Fibroblast of skin of abdomen (primary cell): ENCODE results near the gene PCDHA12. TPM values are rescaled to one million over a fixed set of nuclear protein-coding genes. Genes with fewer than 3 reads are reported as not detected.
"Not testable (repeated sequence)": the region's sequence is repeated elsewhere in the genome, so short reads cannot be mapped to it uniquely, and the experiment has no call there.

ENCODE experiments used
- DNase-seq: peaks from one replicate; pipeline ENCODE4 v3.0.0-alpha.2; 2013
- polyA plus RNA-seq, 2 experiments: library from polyadenylated mRNA; unstranded; fragments of 120-200 nt; gene quantifications; one replicate each; pipeline ENCODE4 v1.2.1, GENCODE V29; 2013; ENCODE audit not compliant: insufficient read length in 2 of 2

PCDHA12 gene, protein sequence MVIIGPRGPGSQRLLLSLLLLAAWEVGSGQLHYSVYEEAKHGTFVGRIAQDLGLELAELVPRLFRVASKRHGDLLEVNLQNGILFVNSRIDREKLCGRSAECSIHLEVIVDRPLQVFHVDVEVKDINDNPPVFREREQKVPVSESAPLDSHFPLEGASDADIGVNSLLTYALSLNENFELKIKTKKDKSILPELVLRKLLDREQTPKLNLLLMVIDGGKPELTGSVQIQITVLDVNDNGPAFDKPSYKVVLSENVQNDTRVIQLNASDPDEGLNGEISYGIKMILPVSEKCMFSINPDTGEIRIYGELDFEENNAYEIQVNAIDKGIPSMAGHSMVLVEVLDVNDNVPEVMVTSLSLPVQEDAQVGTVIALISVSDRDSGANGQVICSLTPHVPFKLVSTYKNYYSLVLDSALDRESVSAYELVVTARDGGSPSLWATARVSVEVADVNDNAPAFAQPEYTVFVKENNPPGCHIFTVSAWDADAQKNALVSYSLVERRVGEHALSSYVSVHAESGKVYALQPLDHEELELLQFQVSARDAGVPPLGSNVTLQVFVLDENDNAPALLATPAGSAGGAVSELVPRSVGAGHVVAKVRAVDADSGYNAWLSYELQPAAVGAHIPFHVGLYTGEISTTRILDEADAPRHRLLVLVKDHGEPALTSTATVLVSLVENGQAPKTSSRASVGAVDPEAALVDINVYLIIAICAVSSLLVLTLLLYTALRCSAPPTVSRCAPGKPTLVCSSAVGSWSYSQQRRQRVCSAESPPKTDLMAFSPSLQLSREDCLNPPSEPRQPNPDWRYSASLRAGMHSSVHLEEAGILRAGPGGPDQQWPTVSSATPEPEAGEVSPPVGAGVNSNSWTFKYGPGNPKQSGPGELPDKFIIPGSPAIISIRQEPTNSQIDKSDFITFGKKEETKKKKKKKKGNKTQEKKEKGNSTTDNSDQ
- polyA plus RNA-seq (2013, experiment 1 of 2; ENCODE audit: insufficient read length) = not detected
- 0.02 TPM for polyA plus RNA-seq (2013, experiment 2 of 2; ENCODE audit: insufficient read length)

DNA sequence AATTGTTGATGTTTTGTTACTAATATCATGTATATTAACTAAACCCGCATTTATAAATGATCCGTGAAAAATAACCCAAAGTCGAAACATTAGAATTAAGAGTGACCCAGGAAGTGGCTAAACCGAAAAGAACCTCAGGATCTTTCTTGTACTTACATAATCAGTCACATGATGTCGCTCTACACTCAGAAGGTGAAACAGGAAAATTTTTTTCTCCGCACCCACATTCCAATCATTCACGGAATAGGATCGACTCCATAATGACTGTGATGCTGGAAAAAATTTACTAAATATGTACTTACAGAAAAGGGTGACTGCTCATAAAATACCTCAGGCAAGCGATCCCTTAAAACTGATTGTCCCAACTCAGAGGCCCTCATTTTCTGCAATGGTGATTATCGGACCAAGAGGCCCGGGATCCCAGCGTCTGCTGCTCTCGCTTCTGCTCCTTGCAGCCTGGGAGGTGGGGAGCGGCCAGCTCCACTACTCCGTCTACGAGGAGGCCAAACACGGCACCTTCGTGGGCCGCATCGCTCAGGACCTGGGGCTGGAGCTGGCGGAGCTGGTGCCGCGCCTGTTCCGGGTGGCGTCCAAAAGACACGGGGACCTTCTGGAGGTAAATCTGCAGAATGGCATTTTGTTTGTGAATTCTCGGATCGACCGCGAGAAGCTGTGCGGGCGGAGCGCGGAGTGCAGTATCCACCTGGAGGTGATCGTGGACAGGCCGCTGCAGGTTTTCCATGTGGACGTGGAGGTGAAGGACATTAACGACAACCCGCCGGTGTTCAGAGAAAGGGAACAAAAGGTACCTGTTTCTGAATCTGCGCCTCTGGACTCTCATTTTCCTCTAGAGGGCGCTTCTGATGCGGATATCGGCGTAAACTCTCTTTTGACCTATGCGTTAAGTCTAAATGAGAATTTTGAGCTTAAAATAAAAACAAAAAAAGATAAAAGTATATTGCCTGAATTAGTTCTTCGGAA is at the start of gene PCDHA12:
Gene PCDHA12 (plus strand): TSS at position 224 of the 981 bp plus-strand sequence. CDS start 165 bp downstream, at position 389.
- no peak for DNase-seq

DNA sequence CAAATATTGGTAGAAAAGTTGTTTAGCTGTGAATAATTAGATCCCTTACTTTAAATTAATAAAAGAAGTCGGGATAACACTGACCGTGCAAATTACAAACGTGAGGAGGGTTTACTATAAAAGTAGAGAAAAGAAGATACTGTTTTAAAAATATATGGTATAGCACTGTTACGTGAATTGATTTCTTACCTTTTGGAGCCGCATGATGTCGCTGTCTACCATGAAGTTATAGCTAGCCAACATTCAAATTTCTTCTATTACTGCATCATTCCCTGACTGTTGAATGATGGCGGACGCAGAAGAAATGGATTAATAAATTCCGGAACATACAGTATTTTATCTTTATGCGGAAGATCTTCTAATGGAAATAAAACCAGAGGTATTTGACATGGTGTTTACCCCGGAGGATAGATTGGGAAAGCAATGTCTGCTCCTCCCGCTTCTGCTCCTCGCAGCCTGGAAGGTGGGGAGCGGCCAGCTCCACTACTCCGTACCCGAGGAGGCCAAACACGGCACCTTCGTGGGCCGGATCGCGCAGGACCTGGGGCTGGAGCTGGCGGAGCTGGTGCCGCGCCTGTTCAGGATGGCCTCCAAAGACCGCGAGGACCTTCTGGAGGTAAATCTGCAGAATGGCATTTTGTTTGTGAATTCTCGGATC is 47.3 kb upstream of the PCDHA12 start, which contains the start of gene PCDHA6:
Gene PCDHA6 (plus strand): TSS at position 257 of the 658 bp plus-strand sequence. CDS start 132 bp downstream, at position 389.
- no peak for DNase-seq

DNA sequence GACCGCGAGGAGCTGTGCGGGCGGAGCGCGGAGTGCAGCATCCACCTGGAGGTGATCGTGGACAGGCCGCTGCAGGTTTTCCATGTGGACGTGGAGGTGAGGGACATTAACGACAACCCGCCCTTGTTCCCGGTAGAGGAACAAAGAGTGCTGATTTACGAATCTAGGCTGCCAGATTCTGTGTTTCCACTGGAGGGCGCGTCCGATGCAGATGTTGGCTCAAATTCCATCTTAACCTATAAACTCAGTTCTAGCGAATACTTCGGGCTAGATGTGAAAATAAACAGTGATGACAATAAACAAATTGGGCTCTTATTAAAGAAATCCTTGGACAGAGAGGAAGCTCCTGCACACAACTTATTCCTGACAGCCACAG is 46.8 kb upstream of the PCDHA12 start:
- DNase-seq = no peak

DNA sequence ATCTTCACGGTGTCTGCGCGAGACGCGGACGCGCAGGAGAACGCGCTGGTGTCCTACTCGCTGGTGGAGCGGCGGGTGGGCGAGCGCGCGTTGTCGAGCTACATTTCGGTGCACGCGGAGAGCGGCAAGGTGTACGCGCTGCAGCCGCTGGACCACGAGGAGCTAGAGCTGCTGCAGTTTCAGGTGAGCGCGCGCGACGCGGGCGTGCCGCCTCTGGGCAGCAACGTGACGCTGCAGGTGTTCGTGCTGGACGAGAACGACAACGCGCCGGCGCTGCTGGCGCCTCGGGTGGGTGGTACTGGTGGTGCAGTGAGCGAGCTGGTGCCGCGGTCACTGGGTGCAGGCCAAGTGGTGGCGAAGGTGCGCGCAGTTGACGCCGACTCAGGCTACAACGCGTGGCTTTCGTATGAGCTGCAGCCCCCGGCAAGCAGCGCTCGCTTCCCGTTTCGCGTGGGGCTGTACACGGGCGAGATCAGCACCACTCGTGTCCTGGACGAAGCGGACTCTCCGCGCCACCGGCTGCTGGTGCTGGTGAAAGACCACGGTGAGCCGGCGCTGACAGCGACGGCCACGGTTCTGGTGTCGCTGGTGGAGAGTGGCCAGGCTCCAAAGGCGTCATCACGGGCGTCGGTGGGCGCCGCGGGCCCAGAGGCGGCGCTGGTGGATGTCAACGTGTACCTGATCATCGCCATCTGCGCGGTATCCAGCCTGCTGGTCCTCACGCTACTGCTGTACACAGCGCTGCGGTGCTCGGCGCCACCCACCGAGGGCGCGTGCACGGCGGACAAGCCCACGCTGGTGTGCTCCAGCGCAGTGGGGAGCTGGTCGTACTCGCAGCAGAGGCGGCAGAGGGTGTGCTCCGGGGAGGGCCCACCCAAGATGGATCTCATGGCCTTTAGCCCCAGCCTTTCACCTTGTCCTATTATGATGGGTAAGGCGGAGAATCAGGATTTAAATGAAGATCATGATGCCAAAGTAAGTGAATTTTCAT is 45.3 kb upstream of the PCDHA12 start:
- DNase-seq = not testable (repeated sequence)

DNA sequence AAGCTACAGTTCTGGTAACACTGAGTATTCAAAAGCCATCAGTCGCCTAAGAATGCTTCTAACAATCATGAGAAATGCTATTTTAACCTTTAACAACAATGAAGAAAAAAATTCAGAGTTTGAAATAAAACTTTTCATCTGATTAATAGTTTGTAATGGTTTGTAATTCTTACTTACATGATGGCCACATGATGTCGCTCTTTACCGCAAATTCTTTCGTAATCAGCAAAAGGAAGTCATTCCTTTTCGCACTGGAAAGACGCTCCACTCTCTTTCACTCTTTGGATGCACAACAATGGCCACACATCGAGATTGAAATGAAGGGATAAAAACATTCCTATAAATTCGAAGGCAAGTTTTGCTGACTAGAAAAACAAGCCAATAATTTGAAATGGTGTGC is 41.1 kb upstream of the PCDHA12 start, which contains the start of gene PCDHA7:
Gene PCDHA7 (plus strand): TSS at position 277 of the 400 bp plus-strand sequence. CDS start 115 bp downstream, at position 392.
- peak; percentile 25 for DNase-seq

DNA sequence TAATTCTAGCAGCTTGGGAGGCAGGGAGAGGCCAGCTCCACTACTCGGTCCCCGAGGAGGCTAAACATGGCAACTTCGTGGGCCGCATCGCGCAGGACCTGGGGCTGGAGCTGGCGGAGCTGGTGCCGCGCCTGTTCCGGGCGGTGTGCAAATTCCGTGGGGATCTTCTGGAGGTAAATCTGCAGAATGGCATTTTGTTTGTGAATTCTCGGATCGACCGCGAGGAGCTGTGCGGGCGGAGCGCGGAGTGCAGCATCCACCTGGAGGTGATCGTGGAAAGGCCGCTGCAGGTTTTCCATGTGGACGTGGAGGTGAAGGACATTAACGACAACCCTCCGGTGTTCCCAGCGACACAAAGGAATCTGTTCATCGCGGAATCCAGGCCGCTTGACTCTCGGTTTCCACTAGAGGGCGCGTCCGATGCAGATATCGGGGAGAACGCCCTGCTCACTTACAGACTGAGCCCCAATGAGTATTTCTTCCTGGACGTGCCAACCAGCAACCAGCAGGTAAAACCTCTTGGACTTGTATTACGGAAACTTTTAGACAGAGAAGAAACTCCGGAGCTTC is 40.6 kb upstream of the PCDHA12 start:
- DNase-seq = not testable (repeated sequence)

DNA sequence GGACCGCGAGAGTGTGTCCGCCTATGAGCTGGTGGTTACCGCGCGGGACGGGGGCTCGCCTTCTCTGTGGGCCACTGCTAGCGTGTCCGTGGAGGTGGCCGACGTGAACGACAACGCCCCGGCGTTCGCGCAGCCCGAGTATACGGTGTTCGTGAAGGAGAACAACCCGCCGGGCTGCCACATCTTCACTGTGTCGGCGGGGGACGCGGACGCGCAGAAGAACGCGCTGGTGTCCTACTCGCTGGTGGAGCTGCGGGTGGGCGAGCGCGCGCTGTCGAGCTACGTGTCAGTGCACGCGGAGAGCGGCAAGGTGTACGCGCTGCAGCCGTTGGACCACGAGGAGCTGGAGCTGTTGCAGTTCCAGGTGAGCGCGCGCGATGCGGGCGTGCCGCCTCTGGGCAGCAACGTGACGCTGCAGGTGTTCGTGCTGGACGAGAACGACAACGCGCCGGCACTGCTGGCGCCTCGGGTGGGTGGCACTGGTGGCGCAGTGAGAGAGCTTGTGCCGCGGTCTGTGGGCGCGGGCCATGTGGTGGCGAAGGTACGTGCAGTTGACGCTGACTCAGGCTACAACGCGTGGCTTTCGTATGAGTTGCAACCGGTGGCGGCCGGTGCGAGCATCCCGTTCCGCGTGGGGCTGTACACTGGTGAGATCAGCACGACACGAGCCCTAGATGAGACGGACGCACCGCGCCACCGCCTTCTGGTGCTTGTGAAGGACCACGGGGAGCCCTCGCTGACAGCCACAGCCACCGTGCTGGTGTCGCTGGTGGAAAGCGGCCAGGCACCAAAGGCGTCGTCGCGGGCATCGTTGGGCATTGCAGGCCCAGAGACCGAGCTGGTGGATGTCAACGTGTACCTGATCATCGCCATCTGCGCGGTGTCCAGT is 39.2 kb upstream of the PCDHA12 start:
- DNase-seq = no peak

DNA sequence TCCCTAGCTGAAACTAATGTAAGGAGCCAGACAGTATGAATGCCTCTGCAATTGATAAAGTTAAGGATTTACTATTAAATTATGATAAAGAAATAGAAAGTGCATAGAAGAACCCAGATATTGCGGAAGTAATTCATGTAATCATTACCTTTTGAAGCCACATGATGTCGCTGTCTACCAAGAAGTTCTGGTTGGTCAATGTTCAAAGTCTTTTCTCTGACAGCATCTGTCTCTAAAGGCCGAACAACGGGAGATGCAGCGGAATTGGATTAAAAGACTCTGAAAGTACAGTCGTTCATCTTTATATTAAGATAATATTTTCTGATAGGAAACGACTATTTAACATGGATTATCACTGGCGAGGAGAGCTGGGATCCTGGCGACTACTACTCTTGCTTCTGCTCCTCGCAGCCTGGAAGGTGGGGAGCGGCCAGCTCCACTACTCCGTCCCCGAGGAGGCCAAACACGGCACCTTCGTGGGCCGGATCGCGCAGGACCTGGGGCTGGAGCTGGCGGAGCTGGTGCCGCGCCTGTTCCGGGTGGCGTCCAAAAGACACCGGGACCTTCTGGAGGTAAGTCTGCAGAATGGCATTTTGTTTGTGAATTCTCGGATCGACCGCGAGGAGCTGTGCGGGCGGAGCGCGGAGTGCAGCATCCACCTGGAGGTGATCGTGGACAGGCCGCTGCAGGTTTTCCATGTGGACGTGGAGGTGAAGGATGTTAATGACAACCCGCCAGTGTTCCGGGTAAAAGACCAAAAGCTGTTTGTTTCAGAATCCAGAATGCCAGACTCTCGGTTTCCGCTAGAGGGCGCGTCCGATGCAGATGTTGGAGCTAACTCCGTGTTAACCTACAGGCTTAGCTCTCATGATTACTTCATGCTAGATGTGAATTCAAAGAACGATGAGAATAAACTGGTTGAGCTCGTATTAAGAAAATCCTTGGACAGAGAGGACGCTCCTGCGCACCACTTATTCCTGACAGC is 33.8 kb upstream of the PCDHA12 start, which contains the start of gene PCDHA8:
Gene PCDHA8 (plus strand): TSS at position 210 of the 985 bp plus-strand sequence. CDS start 135 bp downstream, at position 345.
- DNase-seq = no peak

DNA sequence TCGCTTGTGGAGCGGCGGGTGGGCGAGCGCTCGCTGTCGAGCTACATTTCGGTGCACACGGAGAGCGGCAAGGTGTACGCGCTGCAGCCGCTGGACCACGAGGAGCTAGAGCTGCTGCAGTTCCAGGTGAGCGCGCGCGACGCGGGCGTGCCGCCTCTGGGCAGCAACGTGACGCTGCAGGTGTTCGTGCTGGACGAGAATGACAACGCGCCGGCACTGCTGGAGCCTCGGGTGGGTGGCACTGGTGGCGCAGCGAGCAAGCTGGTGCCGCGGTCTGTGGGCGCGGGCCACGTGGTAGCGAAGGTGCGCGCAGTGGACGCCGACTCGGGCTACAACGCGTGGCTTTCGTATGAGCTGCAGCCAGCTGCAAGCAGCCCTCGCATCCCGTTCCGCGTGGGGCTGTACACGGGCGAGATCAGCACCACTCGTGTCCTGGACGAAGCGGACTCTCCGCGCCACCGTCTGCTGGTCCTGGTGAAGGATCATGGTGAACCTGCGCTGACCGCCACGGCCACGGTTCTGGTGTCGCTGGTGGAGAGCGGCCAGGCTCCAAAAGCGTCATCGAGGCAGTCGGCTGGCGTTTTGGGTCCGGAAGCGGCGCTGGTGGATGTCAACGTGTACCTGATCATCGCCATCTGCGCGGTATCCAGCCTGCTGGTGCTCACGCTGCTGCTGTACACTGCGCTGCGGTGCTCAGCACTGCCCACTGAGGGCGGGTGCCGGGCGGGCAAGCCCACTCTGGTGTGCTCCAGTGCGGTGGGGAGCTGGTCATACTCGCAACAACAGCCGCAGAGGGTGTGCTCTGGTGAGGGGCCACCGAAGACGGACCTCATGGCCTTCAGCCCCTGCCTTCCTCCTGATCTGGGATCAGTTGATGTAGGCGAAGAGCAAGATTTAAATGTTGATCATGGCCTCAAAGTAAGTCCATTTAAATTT is 32.0 kb upstream of the PCDHA12 start:
- no peak for DNase-seq

DNA sequence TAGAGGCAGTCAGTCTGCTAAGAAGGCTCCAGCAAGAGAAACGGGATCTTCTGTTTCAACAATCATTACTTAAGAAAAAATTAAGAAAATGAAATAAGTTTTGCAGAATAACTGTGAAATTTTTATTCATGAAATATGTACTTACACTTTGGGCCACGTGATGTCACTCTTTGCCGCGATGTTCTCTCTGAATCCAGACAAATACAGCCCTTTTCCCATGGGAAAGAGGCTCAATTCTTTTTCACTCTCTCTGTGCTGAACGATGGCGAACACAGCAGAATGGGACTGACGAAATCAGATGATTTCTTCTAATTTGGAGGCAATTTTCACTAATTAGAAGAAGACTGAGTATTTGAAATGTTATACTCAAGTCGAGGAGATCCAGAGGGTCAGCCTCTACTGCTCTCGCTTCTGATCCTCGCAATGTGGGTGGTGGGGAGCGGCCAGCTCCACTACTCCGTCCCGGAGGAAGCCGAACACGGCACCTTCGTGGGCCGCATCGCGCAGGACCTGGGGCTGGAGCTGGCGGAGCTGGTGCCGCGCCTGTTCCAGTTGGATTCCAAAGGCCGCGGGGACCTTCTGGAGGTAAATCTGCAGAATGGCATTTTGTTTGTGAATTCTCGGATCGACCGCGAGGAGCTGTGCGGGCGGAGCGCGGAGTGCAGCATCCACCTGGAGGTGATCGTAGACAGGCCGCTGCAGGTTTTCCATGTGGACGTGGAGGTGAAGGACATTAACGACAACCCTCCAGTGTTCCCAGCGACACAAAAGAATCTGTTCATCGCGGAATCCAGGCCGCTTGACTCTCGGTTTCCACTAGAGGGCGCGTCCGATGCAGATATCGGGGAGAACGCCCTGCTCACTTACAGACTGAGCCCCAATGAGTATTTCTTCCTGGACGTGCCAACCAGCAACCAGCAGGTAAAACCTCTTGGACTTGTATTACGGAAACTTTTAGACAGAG is 26.7 kb upstream of the PCDHA12 start, which contains the start of gene PCDHA9:
Gene PCDHA9 (plus strand): TSS at position 244 of the 964 bp plus-strand sequence. CDS start 114 bp downstream, at position 358.
- not testable (repeated sequence) for DNase-seq

DNA sequence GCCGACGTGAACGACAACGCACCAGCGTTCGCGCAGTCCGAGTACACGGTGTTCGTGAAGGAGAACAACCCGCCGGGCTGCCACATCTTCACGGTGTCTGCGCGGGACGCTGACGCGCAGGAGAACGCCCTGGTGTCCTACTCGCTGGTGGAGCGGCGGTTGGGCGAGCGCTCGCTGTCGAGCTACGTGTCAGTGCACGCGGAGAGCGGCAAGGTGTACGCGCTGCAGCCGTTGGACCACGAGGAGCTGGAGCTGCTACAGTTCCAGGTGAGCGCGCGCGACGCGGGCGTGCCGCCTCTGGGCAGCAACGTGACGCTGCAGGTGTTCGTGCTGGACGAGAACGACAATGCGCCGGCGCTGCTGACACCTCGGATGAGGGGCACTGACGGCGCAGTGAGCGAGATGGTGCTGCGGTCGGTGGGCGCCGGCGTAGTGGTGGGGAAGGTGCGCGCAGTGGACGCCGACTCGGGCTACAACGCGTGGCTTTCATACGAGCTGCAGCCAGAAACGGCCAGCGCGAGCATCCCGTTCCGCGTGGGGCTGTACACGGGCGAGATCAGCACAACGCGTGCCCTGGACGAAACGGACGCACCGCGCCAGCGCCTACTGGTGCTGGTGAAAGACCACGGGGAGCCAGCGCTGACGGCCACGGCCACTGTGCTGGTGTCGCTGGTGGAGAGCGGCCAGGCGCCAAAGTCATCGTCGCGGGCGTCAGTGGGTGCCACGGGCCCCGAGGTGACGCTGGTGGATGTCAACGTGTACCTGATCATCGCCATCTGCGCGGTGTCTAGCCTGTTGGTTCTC is 25.1 kb upstream of the PCDHA12 start:
- not testable (repeated sequence) for DNase-seq

DNA sequence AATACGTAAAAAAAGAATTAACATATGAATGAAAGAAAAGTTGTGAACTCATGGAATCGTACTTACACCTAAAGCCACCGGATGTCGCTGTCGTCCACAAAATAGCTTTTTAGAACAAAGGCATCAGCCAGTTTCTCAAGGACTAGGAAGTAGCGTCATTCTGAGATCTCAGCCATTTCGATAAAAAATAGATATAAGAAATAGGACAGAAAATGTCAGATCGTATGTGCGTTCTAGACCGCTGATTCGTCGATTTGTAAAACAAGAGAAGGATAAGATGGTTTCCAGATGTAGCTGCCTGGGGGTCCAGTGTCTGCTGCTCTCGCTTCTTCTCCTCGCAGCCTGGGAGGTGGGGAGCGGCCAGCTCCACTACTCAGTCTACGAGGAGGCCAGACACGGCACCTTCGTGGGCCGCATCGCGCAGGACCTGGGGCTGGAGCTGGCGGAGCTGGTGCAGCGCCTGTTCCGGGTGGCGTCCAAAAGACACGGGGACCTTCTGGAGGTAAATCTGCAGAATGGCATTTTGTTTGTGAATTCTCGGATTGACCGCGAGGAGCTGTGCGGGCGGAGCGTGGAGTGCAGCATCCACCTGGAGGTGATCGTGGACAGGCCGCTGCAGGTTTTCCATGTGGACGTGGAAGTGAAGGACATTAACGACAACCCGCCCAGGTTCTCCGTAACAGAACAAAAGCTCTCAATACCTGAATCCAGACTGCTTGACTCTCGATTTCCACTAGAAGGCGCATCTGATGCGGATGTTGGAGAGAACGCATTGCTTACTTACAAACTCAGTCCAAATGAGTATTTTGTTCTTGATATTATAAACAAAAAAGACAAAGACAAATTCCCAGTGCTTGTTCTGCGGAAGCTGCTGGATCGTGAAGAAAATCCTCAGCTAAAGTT is 19.1 kb upstream of the PCDHA12 start, which contains the start of gene PCDHA10:
Gene PCDHA10 (plus strand): TSS at position 126 of the 903 bp plus-strand sequence. CDS start 152 bp downstream, at position 278.
- no peak for DNase-seq
